ENCODE data around the gene IRAK1BP1. TPM values are rescaled to one million over a fixed set of nuclear protein-coding genes. Genes with fewer than 3 reads are reported as not detected.

The IRAK1BP1 gene
- total and polyA plus RNA-seq, 9 of the 15 experiments (the other 6 are each of a cell fraction or from before 2014, with no cell fraction given): 1.8 to 3.7 (median 2.1) TPM

DNA sequence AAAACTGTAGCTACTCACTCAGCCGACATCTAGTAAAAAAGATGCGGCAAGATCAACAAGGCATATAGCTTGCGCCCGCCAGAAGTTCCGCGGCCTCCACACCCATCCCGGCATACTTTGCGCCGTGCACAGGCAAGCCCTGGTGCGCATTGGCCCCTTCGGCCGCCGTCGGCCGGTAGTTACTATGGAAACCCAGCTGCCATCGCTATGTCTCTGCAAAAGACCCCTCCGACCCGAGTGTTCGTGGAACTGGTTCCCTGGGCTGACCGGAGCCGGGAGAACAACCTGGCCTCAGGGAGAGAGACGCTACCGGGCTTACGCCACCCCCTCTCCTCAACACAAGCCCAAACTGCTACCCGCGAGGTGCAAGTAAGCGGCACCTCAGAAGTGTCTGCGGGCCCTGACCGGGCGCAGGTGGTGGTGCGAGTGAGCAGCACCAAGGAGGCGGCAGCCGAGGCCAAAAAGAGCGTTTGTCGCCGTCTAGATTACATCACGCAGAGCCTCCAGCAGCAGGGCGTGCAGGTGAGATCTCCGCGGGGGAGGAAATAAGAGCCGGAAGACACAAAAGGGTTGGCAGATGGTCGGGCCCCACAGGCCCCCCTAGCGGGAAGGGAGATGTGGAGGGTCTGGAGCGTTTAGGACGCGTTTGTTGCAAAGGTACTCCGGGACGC, at the start of gene IRAK1BP1 (continued):
- TF ChIP-seq, protein P1, sequence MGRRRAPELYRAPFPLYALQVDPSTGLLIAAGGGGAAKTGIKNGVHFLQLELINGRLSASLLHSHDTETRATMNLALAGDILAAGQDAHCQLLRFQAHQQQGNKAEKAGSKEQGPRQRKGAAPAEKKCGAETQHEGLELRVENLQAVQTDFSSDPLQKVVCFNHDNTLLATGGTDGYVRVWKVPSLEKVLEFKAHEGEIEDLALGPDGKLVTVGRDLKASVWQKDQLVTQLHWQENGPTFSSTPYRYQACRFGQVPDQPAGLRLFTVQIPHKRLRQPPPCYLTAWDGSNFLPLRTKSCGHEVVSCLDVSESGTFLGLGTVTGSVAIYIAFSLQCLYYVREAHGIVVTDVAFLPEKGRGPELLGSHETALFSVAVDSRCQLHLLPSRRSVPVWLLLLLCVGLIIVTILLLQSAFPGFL (CRISPR knock-in tag; IDR thresholded peaks at IDR 0.05): no peak
- no peak for TF ChIP-seq TRIM24 (IDR thresholded peaks at IDR 0.05)
- peak; percentile 47 for TF ChIP-seq TBP (optimal IDR thresholded peaks at IDR 0.05; ENCODE audit: low read depth, low read length)
- TF ChIP-seq, protein P2, sequence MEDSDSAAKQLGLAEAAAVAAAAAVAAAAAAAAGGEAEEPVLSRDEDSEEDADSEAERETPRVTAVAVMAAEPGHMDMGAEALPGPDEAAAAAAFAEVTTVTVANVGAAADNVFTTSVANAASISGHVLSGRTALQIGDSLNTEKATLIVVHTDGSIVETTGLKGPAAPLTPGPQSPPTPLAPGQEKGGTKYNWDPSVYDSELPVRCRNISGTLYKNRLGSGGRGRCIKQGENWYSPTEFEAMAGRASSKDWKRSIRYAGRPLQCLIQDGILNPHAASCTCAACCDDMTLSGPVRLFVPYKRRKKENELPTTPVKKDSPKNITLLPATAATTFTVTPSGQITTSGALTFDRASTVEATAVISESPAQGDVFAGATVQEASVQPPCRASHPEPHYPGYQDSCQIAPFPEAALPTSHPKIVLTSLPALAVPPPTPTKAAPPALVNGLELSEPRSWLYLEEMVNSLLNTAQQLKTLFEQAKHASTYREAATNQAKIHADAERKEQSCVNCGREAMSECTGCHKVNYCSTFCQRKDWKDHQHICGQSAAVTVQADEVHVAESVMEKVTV (CRISPR knock-in tag; IDR thresholded peaks at IDR 0.05): no peak
- no peak for TF ChIP-seq PCBP2 (IDR thresholded peaks at IDR 0.05; ENCODE audit: low read depth, low read length, poor library complexity, severe bottlenecking)
- TF ChIP-seq FOXA3 (CRISPR knock-in tag; conservative IDR thresholded peaks at IDR 0.05 in 1 of 2, IDR thresholded peaks at IDR 0.05 in 1 of 2): no peak
- TF ChIP-seq ZNF184 (CRISPR knock-in tag; IDR thresholded peaks at IDR 0.05): no peak
- 0 out of 2 replicates have a peak, but pooled peaks have one; percentile 16 for TF ChIP-seq NR3C1 (CRISPR knock-in tag; IDR thresholded peaks at IDR 0.05)
- TF ChIP-seq ZNF143 (CRISPR knock-in tag; IDR thresholded peaks at IDR 0.05): peak; percentile 64
- no peak for TF ChIP-seq MTA2 (IDR thresholded peaks at IDR 0.05; ENCODE audit: low read depth)
- TF ChIP-seq PYGO2 (tag; IDR thresholded peaks at IDR 0.05): no peak
- no peak for TF ChIP-seq NUFIP1 (IDR thresholded peaks at IDR 0.05; ENCODE audit: partially characterized antibody)
- TF ChIP-seq ZNF384 (IDR thresholded peaks at IDR 0.05; ENCODE audit: low read depth, low read length): no peak
- TF ChIP-seq NONO (IDR thresholded peaks at IDR 0.05; ENCODE audit: low read depth in 2 of 2, low read length in 1 of 2): no peak
- TF ChIP-seq, protein P3, sequence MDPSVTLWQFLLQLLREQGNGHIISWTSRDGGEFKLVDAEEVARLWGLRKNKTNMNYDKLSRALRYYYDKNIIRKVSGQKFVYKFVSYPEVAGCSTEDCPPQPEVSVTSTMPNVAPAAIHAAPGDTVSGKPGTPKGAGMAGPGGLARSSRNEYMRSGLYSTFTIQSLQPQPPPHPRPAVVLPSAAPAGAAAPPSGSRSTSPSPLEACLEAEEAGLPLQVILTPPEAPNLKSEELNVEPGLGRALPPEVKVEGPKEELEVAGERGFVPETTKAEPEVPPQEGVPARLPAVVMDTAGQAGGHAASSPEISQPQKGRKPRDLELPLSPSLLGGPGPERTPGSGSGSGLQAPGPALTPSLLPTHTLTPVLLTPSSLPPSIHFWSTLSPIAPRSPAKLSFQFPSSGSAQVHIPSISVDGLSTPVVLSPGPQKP (CRISPR knock-in tag; IDR thresholded peaks at IDR 0.05): no peak
- no peak for TF ChIP-seq RBM39 (optimal IDR thresholded peaks at IDR 0.05; ENCODE audit: low read depth, low read length)
- no peak for TF ChIP-seq HNRNPH1 (optimal IDR thresholded peaks at IDR 0.05; ENCODE audit: low read depth, low read length)
- no peak for TF ChIP-seq MTF1 (CRISPR knock-in tag; IDR thresholded peaks at IDR 0.05; ENCODE audit: borderline replicate concordance)
- peak; percentile 37; the same call in 1 of the 2 replicates for TF ChIP-seq MTA1 (IDR thresholded peaks at IDR 0.05; ENCODE audit: borderline replicate concordance)
- TF ChIP-seq, protein P4, sequence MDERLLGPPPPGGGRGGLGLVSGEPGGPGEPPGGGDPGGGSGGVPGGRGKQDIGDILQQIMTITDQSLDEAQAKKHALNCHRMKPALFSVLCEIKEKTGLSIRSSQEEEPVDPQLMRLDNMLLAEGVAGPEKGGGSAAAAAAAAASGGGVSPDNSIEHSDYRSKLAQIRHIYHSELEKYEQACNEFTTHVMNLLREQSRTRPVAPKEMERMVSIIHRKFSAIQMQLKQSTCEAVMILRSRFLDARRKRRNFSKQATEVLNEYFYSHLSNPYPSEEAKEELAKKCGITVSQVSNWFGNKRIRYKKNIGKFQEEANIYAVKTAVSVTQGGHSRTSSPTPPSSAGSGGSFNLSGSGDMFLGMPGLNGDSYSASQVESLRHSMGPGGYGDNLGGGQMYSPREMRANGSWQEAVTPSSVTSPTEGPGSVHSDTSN (CRISPR knock-in tag; IDR thresholded peaks at IDR 0.05; ENCODE audit: low read depth): no peak
- TF ChIP-seq, protein P4 (tag; conservative IDR thresholded peaks at IDR 0.05; ENCODE audit: low read depth): no peak
- TF ChIP-seq FOXK1 (CRISPR knock-in tag; IDR thresholded peaks at IDR 0.05; ENCODE audit: borderline replicate concordance): no peak
- TF ChIP-seq ASH1L (IDR thresholded peaks at IDR 0.05; ENCODE audit: borderline replicate concordance, low read depth, partially characterized antibody): no peak

Data from K562 (cell line).